HepG2 (cell line): ENCODE measurements around the gene PTPN22. TPM values are rescaled to one million over a fixed set of nuclear protein-coding genes. Genes with fewer than 3 reads are reported as not detected.

Experiments used
- GTF3A ChIP-seq: sonication (generic); formaldehyde crosslinking; conservative IDR thresholded peaks from 2 replicates; pipeline ENCODE4 v1.4.0; 2020; ENCODE audit warnings: mild to moderate bottlenecking, missing genetic modification reagents
- PCBP2 ChIP-seq: fragments of 200-400 bp; formaldehyde crosslinking; optimal IDR thresholded peaks from 2 replicates; pipeline ENCODE3; 2018; ENCODE audit warnings: low read length, low read depth; ENCODE audit not compliant: poor library complexity, severe bottlenecking
- TOE1 ChIP-seq: sonication (generic); formaldehyde crosslinking; IDR thresholded peaks from 2 replicates; pipeline ENCODE4 v1.4.0; 2020; ENCODE audit warnings: mild to moderate bottlenecking, missing genetic modification reagents
- polyA plus RNA-seq, 8 experiments: library from polyadenylated mRNA; depleted of rRNA in 3 of 8; stranded (reverse) in 7 of 8; unstranded in 1 of 8; fragments of >200 nt; fragmentation: Illumina TruSeq in 4 of 8; extraction: Trizol in 4 of 8; gene quantifications; 2 replicates each; pipeline versions ENCODE4 v1.2.1 to v1.2.3, GENCODE V29; 2011 to 2016; ENCODE audit warnings: low read depth in 4 of 8, missing spikeins in 1 of 8, mixed read lengths in 1 of 8; ENCODE audit not compliant: insufficient read depth in 1 of 8
- total RNA-seq, 5 experiments: library from RNA; depleted of rRNA; stranded (reverse); fragments of >200 nt; fragmentation: Illumina TruSeq; extraction: Trizol; gene quantifications; 2 replicates each; pipeline ENCODE4 v1.2.3, GENCODE V29; 2016; ENCODE audit warnings: low read depth in 1 of 5
- TF ChIP-seq, protein P1 (sequence below): sonication (generic); formaldehyde crosslinking; IDR thresholded peaks from 2 replicates; pipeline ENCODE4 v1.5.0; 2020; ENCODE audit warnings: mild to moderate bottlenecking, missing genetic modification reagents, borderline replicate concordance
- TF ChIP-seq, protein P2 (sequence below): sonication (generic); formaldehyde crosslinking; conservative IDR thresholded peaks from 2 replicates; pipeline ENCODE4 v1.4.0; 2020; ENCODE audit warnings: mild to moderate bottlenecking, missing genetic modification reagents, moderate library complexity
- TF ChIP-seq, protein P3 (sequence below): sonication (generic); formaldehyde crosslinking; IDR thresholded peaks from 2 replicates; pipeline ENCODE4 v1.8.0; 2022; ENCODE audit warnings: mild to moderate bottlenecking, missing genetic modification reagents
- TF ChIP-seq, protein P4 (sequence below): sonication (generic); formaldehyde crosslinking; IDR thresholded peaks from 2 replicates; pipeline ENCODE4 v1.5.1; 2020; ENCODE audit warnings: missing genetic modification reagents, mild to moderate bottlenecking, borderline replicate concordance
- TF ChIP-seq, protein P5 (sequence below): sonication (generic); formaldehyde crosslinking; IDR thresholded peaks from 2 replicates; pipeline ENCODE4 v1.4.0; 2020; ENCODE audit warnings: missing genetic modification reagents, borderline replicate concordance

The PTPN22 gene
- total and polyA plus RNA-seq, 2 of the 13 experiments (the other 11 are each of a cell fraction or from before 2014, with no cell fraction given) = not detected

DNA sequence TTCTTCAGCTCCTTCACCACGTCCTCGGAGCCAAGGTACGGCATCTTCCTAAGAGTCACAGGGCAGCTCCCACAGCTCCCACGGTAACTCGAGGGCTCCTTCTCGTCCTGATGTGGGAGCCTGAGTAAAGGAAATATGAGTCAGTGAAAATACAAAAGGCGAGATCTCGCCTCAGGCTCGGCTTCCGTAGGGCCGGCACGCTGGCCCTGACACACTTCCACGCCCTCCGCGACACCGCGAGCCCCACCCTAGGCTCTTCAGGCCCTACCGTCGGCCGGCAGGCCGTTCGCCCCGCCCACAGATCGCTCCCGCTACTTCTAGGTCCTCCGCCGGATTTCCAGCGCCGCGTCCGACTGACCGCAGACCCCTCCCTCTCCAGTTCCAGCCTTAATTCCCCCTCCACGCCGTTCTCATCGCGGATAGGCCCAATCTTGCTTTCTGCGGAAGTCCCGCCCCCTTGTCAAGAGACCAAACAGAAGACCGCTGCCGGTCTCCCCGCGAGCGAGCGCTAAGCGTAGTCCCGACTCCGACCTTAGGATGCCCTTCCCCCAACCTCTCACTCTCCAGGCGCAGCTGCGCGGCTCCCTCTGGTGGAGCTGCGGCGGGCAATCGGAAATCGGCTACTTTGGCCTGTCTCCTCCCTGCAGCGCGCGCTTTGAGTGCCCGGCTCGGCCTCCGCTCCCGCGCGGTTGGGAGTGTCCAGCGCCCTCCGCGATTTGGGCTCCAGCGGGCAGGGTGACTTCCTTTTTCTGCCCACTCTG lies 33.3 kb upstream of the PTPN22 start, which contains the start of the genes AP4B1 and DCLRE1B (continued):
- TF ChIP-seq, protein P1, sequence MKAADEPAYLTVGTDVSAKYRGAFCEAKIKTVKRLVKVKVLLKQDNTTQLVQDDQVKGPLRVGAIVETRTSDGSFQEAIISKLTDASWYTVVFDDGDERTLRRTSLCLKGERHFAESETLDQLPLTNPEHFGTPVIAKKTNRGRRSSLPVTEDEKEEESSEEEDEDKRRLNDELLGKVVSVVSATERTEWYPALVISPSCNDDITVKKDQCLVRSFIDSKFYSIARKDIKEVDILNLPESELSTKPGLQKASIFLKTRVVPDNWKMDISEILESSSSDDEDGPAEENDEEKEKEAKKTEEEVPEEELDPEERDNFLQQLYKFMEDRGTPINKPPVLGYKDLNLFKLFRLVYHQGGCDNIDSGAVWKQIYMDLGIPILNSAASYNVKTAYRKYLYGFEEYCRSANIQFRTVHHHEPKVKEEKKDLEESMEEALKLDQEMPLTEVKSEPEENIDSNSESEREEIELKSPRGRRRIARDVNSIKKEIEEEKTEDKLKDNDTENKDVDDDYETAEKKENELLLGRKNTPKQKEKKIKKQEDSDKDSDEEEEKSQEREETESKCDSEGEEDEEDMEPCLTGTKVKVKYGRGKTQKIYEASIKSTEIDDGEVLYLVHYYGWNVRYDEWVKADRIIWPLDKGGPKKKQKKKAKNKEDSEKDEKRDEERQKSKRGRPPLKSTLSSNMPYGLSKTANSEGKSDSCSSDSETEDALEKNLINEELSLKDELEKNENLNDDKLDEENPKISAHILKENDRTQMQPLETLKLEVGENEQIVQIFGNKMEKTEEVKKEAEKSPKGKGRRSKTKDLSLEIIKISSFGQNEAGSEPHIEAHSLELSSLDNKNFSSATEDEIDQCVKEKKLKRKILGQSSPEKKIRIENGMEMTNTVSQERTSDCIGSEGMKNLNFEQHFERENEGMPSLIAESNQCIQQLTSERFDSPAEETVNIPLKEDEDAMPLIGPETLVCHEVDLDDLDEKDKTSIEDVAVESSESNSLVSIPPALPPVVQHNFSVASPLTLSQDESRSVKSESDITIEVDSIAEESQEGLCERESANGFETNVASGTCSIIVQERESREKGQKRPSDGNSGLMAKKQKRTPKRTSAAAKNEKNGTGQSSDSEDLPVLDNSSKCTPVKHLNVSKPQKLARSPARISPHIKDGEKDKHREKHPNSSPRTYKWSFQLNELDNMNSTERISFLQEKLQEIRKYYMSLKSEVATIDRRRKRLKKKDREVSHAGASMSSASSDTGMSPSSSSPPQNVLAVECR (CRISPR knock-in tag) = peak; percentile 99
- TF ChIP-seq, protein P2, sequence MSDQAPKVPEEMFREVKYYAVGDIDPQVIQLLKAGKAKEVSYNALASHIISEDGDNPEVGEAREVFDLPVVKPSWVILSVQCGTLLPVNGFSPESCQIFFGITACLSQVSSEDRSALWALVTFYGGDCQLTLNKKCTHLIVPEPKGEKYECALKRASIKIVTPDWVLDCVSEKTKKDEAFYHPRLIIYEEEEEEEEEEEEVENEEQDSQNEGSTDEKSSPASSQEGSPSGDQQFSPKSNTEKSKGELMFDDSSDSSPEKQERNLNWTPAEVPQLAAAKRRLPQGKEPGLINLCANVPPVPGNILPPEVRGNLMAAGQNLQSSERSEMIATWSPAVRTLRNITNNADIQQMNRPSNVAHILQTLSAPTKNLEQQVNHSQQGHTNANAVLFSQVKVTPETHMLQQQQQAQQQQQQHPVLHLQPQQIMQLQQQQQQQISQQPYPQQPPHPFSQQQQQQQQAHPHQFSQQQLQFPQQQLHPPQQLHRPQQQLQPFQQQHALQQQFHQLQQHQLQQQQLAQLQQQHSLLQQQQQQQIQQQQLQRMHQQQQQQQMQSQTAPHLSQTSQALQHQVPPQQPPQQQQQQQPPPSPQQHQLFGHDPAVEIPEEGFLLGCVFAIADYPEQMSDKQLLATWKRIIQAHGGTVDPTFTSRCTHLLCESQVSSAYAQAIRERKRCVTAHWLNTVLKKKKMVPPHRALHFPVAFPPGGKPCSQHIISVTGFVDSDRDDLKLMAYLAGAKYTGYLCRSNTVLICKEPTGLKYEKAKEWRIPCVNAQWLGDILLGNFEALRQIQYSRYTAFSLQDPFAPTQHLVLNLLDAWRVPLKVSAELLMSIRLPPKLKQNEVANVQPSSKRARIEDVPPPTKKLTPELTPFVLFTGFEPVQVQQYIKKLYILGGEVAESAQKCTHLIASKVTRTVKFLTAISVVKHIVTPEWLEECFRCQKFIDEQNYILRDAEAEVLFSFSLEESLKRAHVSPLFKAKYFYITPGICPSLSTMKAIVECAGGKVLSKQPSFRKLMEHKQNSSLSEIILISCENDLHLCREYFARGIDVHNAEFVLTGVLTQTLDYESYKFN (CRISPR knock-in tag) = peak; percentile 80
- TF ChIP-seq TOE1 = no peak
- TF ChIP-seq, protein P3, sequence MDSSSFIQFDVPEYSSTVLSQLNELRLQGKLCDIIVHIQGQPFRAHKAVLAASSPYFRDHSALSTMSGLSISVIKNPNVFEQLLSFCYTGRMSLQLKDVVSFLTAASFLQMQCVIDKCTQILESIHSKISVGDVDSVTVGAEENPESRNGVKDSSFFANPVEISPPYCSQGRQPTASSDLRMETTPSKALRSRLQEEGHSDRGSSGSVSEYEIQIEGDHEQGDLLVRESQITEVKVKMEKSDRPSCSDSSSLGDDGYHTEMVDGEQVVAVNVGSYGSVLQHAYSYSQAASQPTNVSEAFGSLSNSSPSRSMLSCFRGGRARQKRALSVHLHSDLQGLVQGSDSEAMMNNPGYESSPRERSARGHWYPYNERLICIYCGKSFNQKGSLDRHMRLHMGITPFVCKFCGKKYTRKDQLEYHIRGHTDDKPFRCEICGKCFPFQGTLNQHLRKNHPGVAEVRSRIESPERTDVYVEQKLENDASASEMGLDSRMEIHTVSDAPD = peak; percentile 27; the same call in 1 of the 2 replicates
- TF ChIP-seq, protein P4, sequence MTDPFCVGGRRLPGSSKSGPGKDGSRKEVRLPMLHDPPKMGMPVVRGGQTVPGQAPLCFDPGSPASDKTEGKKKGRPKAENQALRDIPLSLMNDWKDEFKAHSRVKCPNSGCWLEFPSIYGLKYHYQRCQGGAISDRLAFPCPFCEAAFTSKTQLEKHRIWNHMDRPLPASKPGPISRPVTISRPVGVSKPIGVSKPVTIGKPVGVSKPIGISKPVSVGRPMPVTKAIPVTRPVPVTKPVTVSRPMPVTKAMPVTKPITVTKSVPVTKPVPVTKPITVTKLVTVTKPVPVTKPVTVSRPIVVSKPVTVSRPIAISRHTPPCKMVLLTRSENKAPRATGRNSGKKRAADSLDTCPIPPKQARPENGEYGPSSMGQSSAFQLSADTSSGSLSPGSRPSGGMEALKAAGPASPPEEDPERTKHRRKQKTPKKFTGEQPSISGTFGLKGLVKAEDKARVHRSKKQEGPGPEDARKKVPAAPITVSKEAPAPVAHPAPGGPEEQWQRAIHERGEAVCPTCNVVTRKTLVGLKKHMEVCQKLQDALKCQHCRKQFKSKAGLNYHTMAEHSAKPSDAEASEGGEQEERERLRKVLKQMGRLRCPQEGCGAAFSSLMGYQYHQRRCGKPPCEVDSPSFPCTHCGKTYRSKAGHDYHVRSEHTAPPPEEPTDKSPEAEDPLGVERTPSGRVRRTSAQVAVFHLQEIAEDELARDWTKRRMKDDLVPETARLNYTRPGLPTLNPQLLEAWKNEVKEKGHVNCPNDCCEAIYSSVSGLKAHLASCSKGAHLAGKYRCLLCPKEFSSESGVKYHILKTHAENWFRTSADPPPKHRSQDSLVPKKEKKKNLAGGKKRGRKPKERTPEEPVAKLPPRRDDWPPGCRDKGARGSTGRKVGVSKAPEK = no peak
- TF ChIP-seq PCBP2 = no peak
- TF ChIP-seq, protein P5, sequence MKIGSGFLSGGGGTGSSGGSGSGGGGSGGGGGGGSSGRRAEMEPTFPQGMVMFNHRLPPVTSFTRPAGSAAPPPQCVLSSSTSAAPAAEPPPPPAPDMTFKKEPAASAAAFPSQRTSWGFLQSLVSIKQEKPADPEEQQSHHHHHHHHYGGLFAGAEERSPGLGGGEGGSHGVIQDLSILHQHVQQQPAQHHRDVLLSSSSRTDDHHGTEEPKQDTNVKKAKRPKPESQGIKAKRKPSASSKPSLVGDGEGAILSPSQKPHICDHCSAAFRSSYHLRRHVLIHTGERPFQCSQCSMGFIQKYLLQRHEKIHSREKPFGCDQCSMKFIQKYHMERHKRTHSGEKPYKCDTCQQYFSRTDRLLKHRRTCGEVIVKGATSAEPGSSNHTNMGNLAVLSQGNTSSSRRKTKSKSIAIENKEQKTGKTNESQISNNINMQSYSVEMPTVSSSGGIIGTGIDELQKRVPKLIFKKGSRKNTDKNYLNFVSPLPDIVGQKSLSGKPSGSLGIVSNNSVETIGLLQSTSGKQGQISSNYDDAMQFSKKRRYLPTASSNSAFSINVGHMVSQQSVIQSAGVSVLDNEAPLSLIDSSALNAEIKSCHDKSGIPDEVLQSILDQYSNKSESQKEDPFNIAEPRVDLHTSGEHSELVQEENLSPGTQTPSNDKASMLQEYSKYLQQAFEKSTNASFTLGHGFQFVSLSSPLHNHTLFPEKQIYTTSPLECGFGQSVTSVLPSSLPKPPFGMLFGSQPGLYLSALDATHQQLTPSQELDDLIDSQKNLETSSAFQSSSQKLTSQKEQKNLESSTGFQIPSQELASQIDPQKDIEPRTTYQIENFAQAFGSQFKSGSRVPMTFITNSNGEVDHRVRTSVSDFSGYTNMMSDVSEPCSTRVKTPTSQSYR = peak; percentile 98
- no peak for TF ChIP-seq GTF3A (CRISPR knock-in tag)
